ENCODE data around the gene TOPORS. TPM values are rescaled to one million over a fixed set of nuclear protein-coding genes. Genes with fewer than 3 reads are reported as not detected.

TOPORS gene
- total and polyA plus RNA-seq, 2 experiments from 2014 or later, result 31.8 to 35.9 TPM

DNA sequence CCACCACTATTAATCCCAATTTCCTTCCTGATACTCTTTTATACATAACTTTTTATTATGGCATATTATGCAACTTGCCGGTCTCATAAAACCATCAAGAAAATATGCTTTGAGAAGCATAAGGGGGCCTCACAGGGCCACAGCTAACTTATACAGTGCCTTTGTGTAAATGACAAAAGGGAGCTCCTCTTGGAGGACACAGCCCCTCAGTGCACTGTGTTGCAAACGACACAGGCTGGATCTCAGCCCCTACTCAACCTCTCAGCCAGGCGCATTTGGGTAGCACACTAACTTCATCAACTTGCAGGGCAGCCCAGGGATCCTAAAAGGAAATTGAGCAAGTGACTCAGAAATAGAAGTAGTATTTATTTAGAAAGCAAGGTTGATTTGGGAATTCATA lies 61.8 kb downstream of the TOPORS start:
- H4K20me1 ChIP-seq (replicated peaks; ENCODE audit: insufficient read depth), result no peaks in the 10 kb centered on the region; the same call in 1 of the 2 replicates
- H3K4me1 Mint-ChIP-seq, result peaks cover 5% of the 10 kb centered on the region; the same call in 2 of the 3 replicates
- H3K36me3 ChIP-seq (ENCODE audit: insufficient read depth), result peaks cover 15% of the 10 kb centered on the region
- no peaks in the 10 kb centered on the region for H3K79me2 ChIP-seq (replicated peaks; ENCODE audit: insufficient read depth)
- DNase-seq (ENCODE audit: low spot score) (peak; percentile 15), ATAC-seq (peak; percentile 62)
- no peaks in the 10 kb centered on the region for H3K9me2 ChIP-seq (ENCODE audit: insufficient read depth)
- no peaks in the 10 kb centered on the region for H3F3A ChIP-seq (replicated peaks; ENCODE audit: low read depth)
- no peak overlapping the region for H3K27ac Mint-ChIP-seq
- H3K27me3 Mint-ChIP-seq (ENCODE audit: insufficient read depth, low read depth, poor library complexity), result peaks cover 3% of the 10 kb centered on the region
- H3K27ac ChIP-seq (ENCODE audit: low read depth), result no peak overlapping the region
- H3K9me3 Mint-ChIP-seq, result no peaks in the 10 kb centered on the region
- no peak overlapping the region for H3K4me3 Mint-ChIP-seq
- peaks cover 20% of the 10 kb centered on the region for H3K36me3 Mint-ChIP-seq (ENCODE audit: low read depth)
- TF ChIP-seq NANOG (IDR thresholded peaks at IDR 0.05; ENCODE audit: borderline replicate concordance), result no peak
- TF ChIP-seq, protein P1, sequence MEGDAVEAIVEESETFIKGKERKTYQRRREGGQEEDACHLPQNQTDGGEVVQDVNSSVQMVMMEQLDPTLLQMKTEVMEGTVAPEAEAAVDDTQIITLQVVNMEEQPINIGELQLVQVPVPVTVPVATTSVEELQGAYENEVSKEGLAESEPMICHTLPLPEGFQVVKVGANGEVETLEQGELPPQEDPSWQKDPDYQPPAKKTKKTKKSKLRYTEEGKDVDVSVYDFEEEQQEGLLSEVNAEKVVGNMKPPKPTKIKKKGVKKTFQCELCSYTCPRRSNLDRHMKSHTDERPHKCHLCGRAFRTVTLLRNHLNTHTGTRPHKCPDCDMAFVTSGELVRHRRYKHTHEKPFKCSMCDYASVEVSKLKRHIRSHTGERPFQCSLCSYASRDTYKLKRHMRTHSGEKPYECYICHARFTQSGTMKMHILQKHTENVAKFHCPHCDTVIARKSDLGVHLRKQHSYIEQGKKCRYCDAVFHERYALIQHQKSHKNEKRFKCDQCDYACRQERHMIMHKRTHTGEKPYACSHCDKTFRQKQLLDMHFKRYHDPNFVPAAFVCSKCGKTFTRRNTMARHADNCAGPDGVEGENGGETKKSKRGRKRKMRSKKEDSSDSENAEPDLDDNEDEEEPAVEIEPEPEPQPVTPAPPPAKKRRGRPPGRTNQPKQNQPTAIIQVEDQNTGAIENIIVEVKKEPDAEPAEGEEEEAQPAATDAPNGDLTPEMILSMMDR (conservative IDR thresholded peaks at IDR 0.05; ENCODE audit: low read depth in 2 of 2), result no peak
- no peak for TF ChIP-seq ZNF114 (CRISPR knock-in tag; IDR thresholded peaks at IDR 0.05)
- TF ChIP-seq CREB1 (CRISPR knock-in tag; IDR thresholded peaks at IDR 0.05; ENCODE audit: low read depth), result no peak
- TF ChIP-seq, protein P2, sequence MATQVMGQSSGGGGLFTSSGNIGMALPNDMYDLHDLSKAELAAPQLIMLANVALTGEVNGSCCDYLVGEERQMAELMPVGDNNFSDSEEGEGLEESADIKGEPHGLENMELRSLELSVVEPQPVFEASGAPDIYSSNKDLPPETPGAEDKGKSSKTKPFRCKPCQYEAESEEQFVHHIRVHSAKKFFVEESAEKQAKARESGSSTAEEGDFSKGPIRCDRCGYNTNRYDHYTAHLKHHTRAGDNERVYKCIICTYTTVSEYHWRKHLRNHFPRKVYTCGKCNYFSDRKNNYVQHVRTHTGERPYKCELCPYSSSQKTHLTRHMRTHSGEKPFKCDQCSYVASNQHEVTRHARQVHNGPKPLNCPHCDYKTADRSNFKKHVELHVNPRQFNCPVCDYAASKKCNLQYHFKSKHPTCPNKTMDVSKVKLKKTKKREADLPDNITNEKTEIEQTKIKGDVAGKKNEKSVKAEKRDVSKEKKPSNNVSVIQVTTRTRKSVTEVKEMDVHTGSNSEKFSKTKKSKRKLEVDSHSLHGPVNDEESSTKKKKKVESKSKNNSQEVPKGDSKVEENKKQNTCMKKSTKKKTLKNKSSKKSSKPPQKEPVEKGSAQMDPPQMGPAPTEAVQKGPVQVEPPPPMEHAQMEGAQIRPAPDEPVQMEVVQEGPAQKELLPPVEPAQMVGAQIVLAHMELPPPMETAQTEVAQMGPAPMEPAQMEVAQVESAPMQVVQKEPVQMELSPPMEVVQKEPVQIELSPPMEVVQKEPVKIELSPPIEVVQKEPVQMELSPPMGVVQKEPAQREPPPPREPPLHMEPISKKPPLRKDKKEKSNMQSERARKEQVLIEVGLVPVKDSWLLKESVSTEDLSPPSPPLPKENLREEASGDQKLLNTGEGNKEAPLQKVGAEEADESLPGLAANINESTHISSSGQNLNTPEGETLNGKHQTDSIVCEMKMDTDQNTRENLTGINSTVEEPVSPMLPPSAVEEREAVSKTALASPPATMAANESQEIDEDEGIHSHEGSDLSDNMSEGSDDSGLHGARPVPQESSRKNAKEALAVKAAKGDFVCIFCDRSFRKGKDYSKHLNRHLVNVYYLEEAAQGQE (IDR thresholded peaks at IDR 0.05; ENCODE audit: unreplicated experiment), result no peak
- TF ChIP-seq, protein P3, sequence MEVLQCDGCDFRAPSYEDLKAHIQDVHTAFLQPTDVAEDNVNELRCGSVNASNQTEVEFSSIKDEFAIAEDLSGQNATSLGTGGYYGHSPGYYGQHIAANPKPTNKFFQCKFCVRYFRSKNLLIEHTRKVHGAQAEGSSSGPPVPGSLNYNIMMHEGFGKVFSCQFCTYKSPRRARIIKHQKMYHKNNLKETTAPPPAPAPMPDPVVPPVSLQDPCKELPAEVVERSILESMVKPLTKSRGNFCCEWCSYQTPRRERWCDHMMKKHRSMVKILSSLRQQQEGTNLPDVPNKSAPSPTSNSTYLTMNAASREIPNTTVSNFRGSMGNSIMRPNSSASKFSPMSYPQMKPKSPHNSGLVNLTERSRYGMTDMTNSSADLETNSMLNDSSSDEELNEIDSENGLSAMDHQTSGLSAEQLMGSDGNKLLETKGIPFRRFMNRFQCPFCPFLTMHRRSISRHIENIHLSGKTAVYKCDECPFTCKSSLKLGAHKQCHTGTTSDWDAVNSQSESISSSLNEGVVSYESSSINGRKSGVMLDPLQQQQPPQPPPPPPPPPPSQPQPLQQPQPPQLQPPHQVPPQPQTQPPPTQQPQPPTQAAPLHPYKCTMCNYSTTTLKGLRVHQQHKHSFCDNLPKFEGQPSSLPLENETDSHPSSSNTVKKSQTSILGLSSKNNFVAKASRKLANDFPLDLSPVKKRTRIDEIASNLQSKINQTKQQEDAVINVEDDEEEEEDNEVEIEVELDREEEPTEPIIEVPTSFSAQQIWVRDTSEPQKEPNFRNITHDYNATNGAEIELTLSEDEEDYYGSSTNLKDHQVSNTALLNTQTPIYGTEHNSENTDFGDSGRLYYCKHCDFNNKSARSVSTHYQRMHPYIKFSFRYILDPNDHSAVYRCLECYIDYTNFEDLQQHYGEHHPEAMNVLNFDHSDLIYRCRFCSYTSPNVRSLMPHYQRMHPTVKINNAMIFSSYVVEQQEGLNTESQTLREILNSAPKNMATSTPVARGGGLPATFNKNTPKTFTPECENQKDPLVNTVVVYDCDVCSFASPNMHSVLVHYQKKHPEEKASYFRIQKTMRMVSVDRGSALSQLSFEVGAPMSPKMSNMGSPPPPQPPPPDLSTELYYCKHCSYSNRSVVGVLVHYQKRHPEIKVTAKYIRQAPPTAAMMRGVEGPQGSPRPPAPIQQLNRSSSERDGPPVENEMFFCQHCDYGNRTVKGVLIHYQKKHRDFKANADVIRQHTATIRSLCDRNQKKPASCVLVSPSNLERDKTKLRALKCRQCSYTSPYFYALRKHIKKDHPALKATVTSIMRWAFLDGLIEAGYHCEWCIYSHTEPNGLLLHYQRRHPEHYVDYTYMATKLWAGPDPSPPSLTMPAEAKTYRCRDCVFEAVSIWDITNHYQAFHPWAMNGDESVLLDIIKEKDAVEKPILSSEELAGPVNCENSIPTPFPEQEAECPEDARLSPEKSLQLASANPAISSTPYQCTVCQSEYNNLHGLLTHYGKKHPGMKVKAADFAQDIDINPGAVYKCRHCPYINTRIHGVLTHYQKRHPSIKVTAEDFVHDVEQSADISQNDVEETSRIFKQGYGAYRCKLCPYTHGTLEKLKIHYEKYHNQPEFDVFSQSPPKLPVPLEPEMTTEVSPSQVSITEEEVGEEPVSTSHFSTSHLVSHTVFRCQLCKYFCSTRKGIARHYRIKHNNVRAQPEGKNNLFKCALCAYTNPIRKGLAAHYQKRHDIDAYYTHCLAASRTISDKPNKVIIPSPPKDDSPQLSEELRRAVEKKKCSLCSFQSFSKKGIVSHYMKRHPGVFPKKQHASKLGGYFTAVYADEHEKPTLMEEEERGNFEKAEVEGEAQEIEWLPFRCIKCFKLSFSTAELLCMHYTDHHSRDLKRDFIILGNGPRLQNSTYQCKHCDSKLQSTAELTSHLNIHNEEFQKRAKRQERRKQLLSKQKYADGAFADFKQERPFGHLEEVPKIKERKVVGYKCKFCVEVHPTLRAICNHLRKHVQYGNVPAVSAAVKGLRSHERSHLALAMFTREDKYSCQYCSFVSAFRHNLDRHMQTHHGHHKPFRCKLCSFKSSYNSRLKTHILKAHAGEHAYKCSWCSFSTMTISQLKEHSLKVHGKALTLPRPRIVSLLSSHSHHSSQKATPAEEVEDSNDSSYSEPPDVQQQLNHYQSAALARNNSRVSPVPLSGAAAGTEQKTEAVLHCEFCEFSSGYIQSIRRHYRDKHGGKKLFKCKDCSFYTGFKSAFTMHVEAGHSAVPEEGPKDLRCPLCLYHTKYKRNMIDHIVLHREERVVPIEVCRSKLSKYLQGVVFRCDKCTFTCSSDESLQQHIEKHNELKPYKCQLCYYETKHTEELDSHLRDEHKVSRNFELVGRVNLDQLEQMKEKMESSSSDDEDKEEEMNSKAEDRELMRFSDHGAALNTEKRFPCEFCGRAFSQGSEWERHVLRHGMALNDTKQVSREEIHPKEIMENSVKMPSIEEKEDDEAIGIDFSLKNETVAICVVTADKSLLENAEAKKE (CRISPR knock-in tag; IDR thresholded peaks at IDR 0.05), result no peak
- no peak for TF ChIP-seq ZNF331 (CRISPR knock-in tag; IDR thresholded peaks at IDR 0.05; ENCODE audit: low read depth)
- TF ChIP-seq POLR2AphosphoS5 (IDR thresholded peaks at IDR 0.05; ENCODE audit: low read depth), result no peak
- TF ChIP-seq EZH2 (IDR thresholded peaks at IDR 0.05; ENCODE audit: low read depth, unreplicated experiment), result no peak
- TF ChIP-seq, protein P4, sequence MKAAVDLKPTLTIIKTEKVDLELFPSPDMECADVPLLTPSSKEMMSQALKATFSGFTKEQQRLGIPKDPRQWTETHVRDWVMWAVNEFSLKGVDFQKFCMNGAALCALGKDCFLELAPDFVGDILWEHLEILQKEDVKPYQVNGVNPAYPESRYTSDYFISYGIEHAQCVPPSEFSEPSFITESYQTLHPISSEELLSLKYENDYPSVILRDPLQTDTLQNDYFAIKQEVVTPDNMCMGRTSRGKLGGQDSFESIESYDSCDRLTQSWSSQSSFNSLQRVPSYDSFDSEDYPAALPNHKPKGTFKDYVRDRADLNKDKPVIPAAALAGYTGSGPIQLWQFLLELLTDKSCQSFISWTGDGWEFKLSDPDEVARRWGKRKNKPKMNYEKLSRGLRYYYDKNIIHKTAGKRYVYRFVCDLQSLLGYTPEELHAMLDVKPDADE (IDR thresholded peaks at IDR 0.05), result no peak
- no peak for TF ChIP-seq EZH2phosphoT487 (IDR thresholded peaks at IDR 0.05; ENCODE audit: unreplicated experiment)
- no peak for TF ChIP-seq STAT1 (IDR thresholded peaks at IDR 0.05; ENCODE audit: unreplicated experiment)
- no peak for TF ChIP-seq JUNB (IDR thresholded peaks at IDR 0.05; ENCODE audit: unreplicated experiment)
- H3K4me3 ChIP-seq, result no peak overlapping the region
- H2AFZ ChIP-seq, result no peak overlapping the region
- no peak overlapping the region for H3K4me2 ChIP-seq
- no peaks in the 10 kb centered on the region for H3K27me3 ChIP-seq (ENCODE audit: insufficient read depth)
- H3K4me1 ChIP-seq (ENCODE audit: insufficient read depth), result 0 out of 2 replicates have a peak, but pooled peaks cover 5% of the 10 kb centered on the region

All from GM23338 (cell line).